Regular cardiac myocyte (primary cell): ENCODE measurements around the gene ASB2. TPM values are rescaled to one million over a fixed set of nuclear protein-coding genes. Genes with fewer than 3 reads are reported as not detected.

Experiments
- total RNA-seq: library from RNA; depleted of rRNA; stranded (reverse); fragments of >200 nt; gene quantifications from 2 replicates; pipeline ENCODE4 v1.2.3, GENCODE V29; 2014

ASB2 gene, protein sequence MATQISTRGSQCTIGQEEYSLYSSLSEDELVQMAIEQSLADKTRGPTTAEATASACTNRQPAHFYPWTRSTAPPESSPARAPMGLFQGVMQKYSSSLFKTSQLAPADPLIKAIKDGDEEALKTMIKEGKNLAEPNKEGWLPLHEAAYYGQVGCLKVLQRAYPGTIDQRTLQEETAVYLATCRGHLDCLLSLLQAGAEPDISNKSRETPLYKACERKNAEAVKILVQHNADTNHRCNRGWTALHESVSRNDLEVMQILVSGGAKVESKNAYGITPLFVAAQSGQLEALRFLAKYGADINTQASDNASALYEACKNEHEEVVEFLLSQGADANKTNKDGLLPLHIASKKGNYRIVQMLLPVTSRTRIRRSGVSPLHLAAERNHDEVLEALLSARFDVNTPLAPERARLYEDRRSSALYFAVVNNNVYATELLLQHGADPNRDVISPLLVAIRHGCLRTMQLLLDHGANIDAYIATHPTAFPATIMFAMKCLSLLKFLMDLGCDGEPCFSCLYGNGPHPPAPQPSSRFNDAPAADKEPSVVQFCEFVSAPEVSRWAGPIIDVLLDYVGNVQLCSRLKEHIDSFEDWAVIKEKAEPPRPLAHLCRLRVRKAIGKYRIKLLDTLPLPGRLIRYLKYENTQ
- under 0.01 and 2.3 TPM in 2 replicates for total RNA-seq

GRCh38 chr14:93976477-93977057 lies at the start of gene ASB2:
TSS of gene ASB2 (minus strand) at chr14:93976570. CDS start at chr14:93964539, 12,031 bp downstream.

GRCh38 chr14:93997082-93997481 lies 20.7 kb upstream of the ASB2 start, which contains the start of gene CCDC197:
TSS of gene CCDC197 (plus strand) at chr14:93997301. CDS start at chr14:93998132, 831 bp downstream.

GRCh38 chr14:93926873-93927799 lies 49.2 kb downstream of the ASB2 start, which contains the start of gene FAM181A:
TSS of gene FAM181A (plus strand) at chr14:93927344. CDS start at chr14:93928286, 942 bp downstream.

Other genes starting within 250 kb of the ASB2 start
- gene PRIMA1, start 188.1 kb downstream of the ASB2 start, total RNA-seq: not detected in 2 replicates
- gene FAM181A, start 49.2 kb downstream of the ASB2 start, total RNA-seq: not detected in 2 replicates
- not detected in 2 replicates for gene CCDC197, start 20.7 kb upstream of the ASB2 start, total RNA-seq
- gene OTUB2, start 49.8 kb upstream of the ASB2 start, total RNA-seq: 1.5 and 2.0 TPM in 2 replicates
- gene DDX24, start 104.6 kb upstream of the ASB2 start, total RNA-seq: 163 and 174 TPM in 2 replicates
- 21.7 and 24.7 TPM in 2 replicates for gene IFI27L1, start 104.7 kb upstream of the ASB2 start, total RNA-seq
- 55.8 and 125 TPM in 2 replicates for gene IFI27, start 134.2 kb upstream of the ASB2 start, total RNA-seq
- 91.6 and 110 TPM in 2 replicates for gene IFI27L2, start 153.0 kb upstream of the ASB2 start, total RNA-seq
- gene PPP4R4, start 197.8 kb upstream of the ASB2 start, total RNA-seq: 2.5 and 3.1 TPM in 2 replicates